ENCODE data around the gene ZNF526.
A peak's percentile ranks its signal among the peaks of the same experiment; 100 is the strongest.

ZNF526 gene

GRCh38 chr19:42191855-42192254 is 28.3 kb upstream of the ZNF526 start:
- no peak overlapping the region for H3K4me3 ChIP-seq (ENCODE audit: low read depth, low read length)
- no peak for DNase-seq (ENCODE audit: low read depth)
- no peak for TF ChIP-seq POLR2A (IDR thresholded peaks at IDR 0.05; ENCODE audit: extremely low read depth, insufficient read length)

GRCh38 chr19:42193294-42193693 is 26.8 kb upstream of the ZNF526 start:
- H3K4me3 ChIP-seq (ENCODE audit: low read depth, low read length): no peak overlapping the region
- DNase-seq (ENCODE audit: low read depth): no peak
- TF ChIP-seq POLR2A (IDR thresholded peaks at IDR 0.05; ENCODE audit: extremely low read depth, insufficient read length): no peak
- TF ChIP-seq CTCF (IDR thresholded peaks at IDR 0.05; ENCODE audit: low read depth, low read length): no peak
- TF ChIP-seq MAX (IDR thresholded peaks at IDR 0.05; ENCODE audit: low read depth, low read length): no peak
- no peak for TF ChIP-seq MYC (IDR thresholded peaks at IDR 0.05; ENCODE audit: low read depth, low read length)

- no peak overlapping the region for H3K4me3 ChIP-seq (ENCODE audit: low read depth, low read length)
- DNase-seq (ENCODE audit: low read depth): no peak
- TF ChIP-seq POLR2A (IDR thresholded peaks at IDR 0.05; ENCODE audit: extremely low read depth, insufficient read length): no peak
- TF ChIP-seq MYC (IDR thresholded peaks at IDR 0.05; ENCODE audit: low read depth, low read length): no peak
- TF ChIP-seq CTCF (IDR thresholded peaks at IDR 0.05; ENCODE audit: low read depth, low read length): no peak
- TF ChIP-seq MAX (IDR thresholded peaks at IDR 0.05; ENCODE audit: low read depth, low read length): no peak
Measured at GRCh38 chr19:42193706-42194105, 26.4 kb upstream of the ZNF526 start.

GRCh38 chr19:42196011-42197001 is 23.8 kb upstream of the ZNF526 start:
- peak; percentile 18 for DNase-seq (ENCODE audit: low read depth)
- no peak overlapping the region for H3K4me3 ChIP-seq (ENCODE audit: low read depth, low read length)
- no peak for TF ChIP-seq CTCF (IDR thresholded peaks at IDR 0.05; ENCODE audit: low read depth, low read length)

GRCh38 chr19:42197375-42197817 is 22.7 kb upstream of the ZNF526 start:
- H3K4me3 ChIP-seq (ENCODE audit: low read depth, low read length): no peak overlapping the region
- TF ChIP-seq POLR2A (IDR thresholded peaks at IDR 0.05; ENCODE audit: extremely low read depth, insufficient read length): no peak
- TF ChIP-seq MAX (IDR thresholded peaks at IDR 0.05; ENCODE audit: low read depth, low read length): peak; percentile 65
- TF ChIP-seq CTCF (IDR thresholded peaks at IDR 0.05; ENCODE audit: low read depth, low read length): no peak
- peak; percentile 56; the same call in 1 of the 2 replicates for TF ChIP-seq MYC (IDR thresholded peaks at IDR 0.05; ENCODE audit: low read depth, low read length)
- DNase-seq (ENCODE audit: low read depth): peak; percentile 74

GRCh38 chr19:42198676-42199439 is 21.3 kb upstream of the ZNF526 start:
- TF ChIP-seq POLR2A (IDR thresholded peaks at IDR 0.05; ENCODE audit: extremely low read depth, insufficient read length) (no peak), MAX (IDR thresholded peaks at IDR 0.05; ENCODE audit: low read depth, low read length) (peak; percentile 19; the same call in 1 of the 2 replicates)
- DNase-seq (ENCODE audit: low read depth): peak; percentile 83
- no peak overlapping the region for H3K4me3 ChIP-seq (ENCODE audit: low read depth, low read length)

Data from NB4 (cell line).